GM19452 (cell line): ENCODE data around the gene FABP3.
A peak's percentile ranks its signal among the peaks of the same experiment; 100 is the strongest.
"Not testable (repeated sequence)": the region's sequence is repeated elsewhere in the genome, so short reads cannot be mapped to it uniquely, and the experiment has no call there.

Experiments
- ATAC-seq: cut with Tn5 transposase; IDR thresholded peaks from one replicate; pipeline ENCODE4 v1.9.1; 2021; ENCODE audit not compliant: unreplicated experiment

The FABP3 gene

GRCh38 chr1:31399976-31400375 is 27.1 kb upstream of the FABP3 start:
- ATAC-seq, result no peak

- ATAC-seq, result no peak
These were observed 25.4 kb upstream of the FABP3 start for GRCh38 chr1:31398246-31398645.

DNA sequence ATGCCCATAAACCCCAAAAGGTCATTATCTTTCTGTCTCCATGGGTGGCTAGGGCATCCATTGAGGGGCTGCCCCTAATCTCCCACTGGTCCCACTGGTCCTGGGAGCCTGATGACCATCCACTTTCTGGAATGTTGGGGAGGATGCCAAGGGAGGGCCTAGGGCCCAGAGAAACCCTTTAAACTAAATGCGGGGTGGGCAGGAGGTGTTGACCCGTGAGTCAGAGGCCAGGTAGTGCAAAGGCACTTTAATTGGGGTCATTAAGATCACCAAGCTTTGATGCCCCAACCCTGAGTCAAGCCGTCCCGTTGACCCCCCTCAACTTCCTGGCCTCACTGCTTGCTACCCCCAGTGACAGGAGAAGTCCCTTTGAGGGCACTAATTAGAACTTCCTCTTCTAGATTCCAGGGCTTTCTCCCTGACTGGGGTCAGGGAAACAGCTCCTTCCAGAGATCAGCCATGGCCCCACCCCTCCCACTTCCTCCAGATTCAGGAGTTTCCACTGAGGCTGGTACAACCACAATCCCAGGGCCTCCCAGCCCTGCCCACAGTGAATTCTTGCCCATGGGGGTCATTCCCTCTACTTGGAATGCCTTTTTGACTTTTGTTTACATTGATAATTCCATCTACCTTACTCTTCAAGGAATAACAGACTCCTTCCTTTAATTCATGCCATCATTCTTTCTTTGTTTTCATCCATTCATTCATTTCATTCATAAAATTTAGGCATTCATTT is 24.7 kb upstream of the FABP3 start:
- no peak for ATAC-seq

DNA sequence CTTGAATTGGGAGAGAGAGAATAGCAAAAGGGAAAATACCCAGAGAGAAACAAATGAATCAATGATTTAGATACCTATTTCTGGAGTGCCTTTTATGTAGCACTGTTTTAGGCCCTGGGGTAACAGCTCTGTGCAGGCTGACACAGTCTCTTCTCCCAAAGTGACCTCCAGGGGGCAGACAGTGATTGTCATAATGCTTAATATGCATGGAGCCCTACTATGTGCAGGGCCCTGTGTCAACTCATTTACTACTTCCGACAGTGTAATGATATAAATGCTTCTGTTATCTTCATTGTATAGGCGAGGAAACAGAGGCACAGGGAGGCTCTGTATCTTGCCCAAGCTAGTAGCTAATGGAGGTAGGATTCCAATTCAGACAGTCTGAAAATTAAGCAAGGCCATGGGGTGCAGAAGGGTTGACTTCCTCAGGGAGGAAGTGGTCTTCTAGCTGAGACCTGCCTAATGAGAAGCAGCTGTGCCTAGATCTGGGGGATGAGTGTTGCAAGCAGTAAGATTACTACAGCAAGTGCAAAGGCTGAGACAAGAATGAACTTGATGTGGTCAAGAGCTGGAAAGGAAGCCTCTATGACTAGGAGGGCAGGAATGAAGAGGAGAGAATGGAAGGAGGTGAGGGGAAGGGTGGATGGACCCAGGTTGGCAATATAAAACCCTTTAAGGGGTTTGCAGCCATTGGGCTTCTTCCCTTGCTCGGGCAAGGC is 23.9 kb upstream of the FABP3 start:
- ATAC-seq, result no peak

GRCh38 chr1:31394584-31395193 is 21.8 kb upstream of the FABP3 start:
- ATAC-seq, result peak; percentile 77

DNA sequence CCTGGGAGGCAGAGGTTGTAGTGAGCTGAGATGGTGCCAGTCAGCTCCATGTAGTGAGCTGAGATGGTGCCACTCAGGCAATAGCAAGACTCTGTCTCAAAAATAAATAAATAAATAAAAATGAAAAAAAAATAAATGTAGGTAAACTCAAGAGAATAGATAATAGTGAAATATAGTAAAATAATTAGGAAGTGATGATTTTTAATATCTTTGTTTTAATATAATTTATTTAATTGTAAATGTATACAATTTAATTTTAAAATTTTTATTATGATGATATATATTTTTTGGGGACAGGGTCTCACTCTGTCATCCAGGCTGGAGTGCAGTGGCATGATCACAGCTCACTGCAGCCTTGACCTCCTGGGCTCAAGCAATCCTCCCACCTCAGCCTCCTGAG is 20.6 kb upstream of the FABP3 start:
- no peak for ATAC-seq

GRCh38 chr1:31390071-31390470 is 17.2 kb upstream of the FABP3 start:
- ATAC-seq, result no peak

- ATAC-seq, result no peak
These were observed 16.7 kb upstream of the FABP3 start for GRCh38 chr1:31389616-31390015.

- ATAC-seq, result no peak
These were observed 14.7 kb upstream of the FABP3 start for GRCh38 chr1:31387612-31388011.

DNA sequence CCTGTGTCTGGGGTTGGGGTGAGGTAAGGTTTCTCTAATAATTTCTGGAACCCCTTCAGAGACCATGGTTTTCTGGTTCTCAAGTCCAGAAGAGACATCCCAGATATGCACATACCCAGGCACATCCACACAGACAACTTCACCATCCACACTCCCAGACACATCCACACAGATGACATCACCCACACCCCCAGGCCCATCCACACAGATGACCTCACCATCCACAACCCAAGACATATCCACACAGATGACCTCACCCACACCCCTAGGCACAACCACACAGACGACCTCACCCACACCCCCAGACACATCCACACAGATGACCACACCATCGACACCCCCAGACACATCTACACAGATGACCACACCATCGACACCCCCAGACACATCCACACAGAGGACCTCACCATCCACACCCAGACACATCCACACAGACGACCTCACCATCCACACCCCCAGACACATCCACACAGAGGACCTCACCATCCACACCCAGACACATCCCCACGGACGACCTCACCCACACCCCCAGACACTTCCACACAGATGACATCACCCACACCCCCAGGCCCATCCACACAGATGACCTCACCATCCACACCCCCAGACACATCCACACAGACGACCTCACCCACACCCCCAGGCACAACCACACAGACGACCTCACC is 13.8 kb upstream of the FABP3 start:
- ATAC-seq, result not testable (repeated sequence)

DNA sequence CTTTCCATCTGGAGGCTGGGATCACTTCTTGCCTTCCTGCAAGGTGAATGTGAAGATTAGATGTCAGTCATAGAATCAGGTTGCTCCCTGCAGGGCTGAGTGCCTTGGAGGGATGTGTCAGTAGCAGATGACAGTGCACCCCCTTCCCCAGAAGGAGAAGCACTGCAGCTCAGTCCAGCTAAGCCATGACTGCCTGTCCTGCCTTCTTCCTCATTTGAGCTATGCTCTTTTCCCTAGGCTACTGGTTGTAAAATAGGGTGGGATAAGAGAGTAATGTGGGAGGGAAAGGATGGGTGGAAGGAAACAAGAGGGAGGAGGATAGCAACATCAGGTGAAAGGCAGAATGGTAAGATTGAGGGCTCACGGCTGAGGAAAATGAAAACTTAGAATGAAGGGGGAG is 11.1 kb upstream of the FABP3 start:
- no peak for ATAC-seq

- ATAC-seq, result no peak
These were observed 9.6 kb upstream of the FABP3 start for GRCh38 chr1:31382379-31382989.

GRCh38 chr1:31381394-31382294 is 8.8 kb upstream of the FABP3 start:
- ATAC-seq, result no peak

DNA sequence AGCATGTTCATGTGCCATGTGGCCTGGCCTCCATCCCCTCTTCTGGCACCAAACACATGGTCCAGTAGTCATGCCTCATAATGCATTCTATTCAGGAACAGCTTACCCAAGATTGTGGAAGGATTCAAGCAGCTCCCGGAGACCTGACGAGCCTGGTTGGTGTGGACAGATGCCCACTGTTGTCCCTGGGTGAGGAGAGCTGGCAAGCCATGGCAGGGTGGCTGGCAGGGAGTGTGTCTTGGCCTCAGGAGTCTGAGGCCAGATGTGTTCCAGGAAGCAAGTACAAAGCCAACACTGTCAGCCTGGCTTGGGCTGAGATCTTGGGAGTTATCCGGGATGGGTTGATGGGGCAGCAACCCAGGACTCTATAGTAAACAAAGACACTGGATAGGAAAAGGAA is 7.3 kb upstream of the FABP3 start:
- no peak for ATAC-seq

DNA sequence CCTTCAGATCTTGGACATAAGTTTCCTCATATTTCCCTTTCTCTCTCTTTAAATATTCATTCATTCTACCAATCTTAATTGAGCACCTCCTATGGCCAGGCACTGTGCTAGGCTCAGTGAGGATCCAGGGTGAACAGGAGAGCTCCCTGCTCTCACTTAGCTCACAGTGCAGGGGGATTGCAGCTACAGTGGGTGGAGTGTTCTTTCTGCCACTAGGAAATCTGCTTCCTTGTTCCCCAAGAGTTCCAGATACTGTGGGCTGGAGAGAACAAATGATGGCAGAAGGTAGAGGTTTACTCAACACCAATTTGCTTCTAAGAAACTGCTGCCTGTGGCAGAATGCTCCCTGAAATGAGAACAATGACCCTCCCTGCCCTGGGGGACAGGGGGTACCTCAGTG is 5.1 kb upstream of the FABP3 start:
- ATAC-seq, result no peak

- no peak for ATAC-seq
These were observed 4.5 kb upstream of the FABP3 start for GRCh38 chr1:31377364-31377863.

- no peak for ATAC-seq
These were observed 3.7 kb upstream of the FABP3 start for GRCh38 chr1:31376375-31377134.

DNA sequence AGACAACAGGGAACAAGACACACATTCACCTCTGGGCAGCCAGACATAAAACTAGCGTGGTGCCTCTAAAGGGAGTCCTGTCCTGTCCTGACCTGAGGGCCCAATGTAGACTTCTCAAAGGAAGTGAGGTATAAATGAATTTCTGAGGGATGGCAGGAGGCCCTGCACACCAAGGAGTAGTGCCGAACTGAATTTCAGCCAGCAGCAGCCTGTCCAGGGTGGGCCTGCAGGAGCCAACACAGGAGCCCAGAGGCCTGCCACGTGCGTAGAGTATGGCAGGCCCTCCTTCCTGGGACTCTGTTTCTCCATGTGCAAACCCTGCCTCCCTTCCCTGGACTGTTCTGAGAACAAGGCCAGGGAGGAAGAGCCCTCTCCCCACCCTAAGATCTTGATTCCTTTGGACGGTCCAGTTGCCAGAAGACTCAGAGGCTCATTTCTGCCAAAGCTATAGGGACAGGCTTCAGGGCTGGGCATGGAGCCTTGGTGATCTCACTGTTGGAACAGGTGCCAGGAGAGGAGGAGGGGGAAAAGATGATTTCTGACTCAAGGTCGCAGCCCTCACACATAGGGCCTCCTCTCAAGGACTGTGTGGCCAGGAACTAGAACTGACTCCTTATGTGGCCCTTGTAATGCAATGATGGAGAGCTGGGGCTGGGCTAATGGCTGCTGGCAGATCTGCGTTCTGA is 1.8 kb upstream of the FABP3 start:
- ATAC-seq, result no peak
